Measurements from ENCODE around the gene ADGRG3.

The ADGRG3 gene

DNA sequence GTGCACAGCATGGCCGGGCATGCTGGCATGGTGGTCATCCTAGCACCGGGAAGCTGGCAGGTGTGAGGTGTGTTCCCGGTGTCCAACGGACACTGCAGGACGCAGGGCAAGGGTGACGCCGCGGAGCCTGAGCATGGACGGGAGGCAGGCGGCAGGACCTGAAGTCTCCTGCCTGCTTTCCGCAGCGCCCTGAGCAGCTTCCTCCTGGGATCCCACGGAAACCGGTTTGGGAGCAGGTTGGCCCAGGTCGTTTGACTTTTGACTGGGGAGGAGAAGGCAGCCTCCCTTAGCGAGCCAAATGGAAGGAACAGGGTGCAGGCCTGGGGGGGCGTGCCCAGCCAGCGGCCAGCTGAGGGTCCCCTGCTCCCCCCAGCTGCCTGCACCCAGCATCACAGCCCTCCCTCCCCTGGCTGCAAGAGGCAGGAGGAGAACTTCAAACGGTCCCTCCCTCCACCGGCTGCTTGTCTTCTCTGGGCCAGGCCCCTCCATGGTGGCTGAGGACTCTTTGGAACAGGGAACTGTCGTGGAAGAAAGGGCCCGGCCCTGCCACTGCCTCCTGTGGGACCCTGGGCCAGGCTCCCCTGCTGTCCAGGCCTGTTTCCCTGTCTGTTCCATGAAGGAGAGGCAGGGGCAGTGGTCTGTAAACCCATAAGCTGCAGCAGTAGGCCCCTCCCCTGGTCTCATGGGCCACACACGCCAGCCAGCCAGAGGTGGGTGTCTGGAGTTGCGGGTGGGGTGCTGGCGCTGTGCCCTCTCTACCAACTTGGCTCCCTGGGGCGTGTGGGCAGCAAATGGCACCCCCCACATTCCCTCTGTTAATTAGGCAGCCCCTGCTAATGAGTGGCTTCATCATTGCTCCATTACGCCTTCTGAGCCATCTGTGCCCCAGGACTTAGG lies 47.5 kb upstream of the ADGRG3 start (continued):
- TF ChIP-seq ZBTB11 (tag by site-specific recombination; conservative IDR thresholded peaks at IDR 0.05; ENCODE audit: low read depth): no peak

DNA sequence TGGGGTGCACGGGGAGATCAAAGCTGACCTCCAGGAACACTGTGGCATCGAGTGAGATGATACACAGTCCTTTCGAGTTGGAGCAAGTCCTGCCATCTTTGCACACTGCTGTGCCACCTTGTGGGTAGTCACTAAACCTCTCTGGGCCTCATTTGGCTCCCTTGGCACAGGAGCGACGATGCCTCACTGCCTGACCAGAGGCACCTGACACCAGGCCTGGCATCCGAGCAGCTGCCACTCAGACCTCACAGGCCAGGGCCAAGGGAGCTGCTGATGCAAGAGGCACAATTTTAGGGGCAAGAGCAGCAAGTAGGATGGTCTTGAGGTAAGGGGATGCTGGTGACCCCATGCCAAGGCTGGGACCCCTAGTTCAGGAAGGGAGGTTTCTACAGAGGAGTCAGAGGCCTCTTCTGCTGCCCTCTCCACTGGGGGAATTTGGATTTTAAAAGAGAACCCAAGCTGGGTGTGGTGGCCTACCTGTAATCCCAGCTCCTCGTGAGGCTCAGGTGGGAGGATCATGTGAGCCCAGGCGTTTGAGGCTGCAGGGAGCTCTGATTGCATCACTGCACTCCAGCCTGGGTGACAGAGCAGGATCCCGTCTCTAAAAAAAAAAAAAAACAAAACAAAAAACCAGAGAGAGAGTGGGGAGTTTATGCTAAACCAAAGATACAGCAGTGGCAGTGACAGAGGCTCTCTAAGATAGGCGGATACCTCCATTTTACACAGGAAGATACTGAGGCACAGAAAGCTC lies 46.4 kb upstream of the ADGRG3 start:
- ChIA-PET CTCF (interaction anchor here (0.6 to 1.7 kb wide), 3 partner anchors 27 to 206 kb away, joined by 4 to 7 read pairs (median 4); no protein-coding TSS in a partner anchor), POLR2A (no interaction called here)
- no peaks in the 10 kb centered on the region for H3K4me1 ChIP-seq (ENCODE audit: control insufficient read depth, insufficient read depth, low read length)

More for the DNA sequence above, 46.4 kb upstream of the ADGRG3 start:
- Histone ChIP-seq H3K27ac (ENCODE audit: extremely low read depth, low read depth, low read length) (no peak overlapping the region), H3K4me3 (ENCODE audit: low read depth, low read length) (no peak overlapping the region), H3K9me3 (ENCODE audit: control insufficient read depth, insufficient read depth, low read depth, low read length) (no peaks in the 10 kb centered on the region), H3K36me3 (ENCODE audit: control insufficient read depth in 2 of 2, insufficient read depth in 1 of 2, low read length in 2 of 2) (no peaks in the 10 kb centered on the region)
- no peak for TF ChIP-seq OVOL3 (tag by site-specific recombination; IDR thresholded peaks at IDR 0.05)
- no peak for TF ChIP-seq ZNF214 (tag by site-specific recombination; IDR thresholded peaks at IDR 0.05; ENCODE audit: borderline replicate concordance)
- no peak for TF ChIP-seq ZNF23 (tag by site-specific recombination; IDR thresholded peaks at IDR 0.05; ENCODE audit: borderline replicate concordance)
- no peak for TF ChIP-seq ZNF76 (tag by site-specific recombination; IDR thresholded peaks at IDR 0.05; ENCODE audit: borderline replicate concordance, low read depth)
- no peak for TF ChIP-seq ZNF16 (tag by site-specific recombination; IDR thresholded peaks at IDR 0.05; ENCODE audit: low read depth)
- no peak for TF ChIP-seq ZNF416 (tag by site-specific recombination; IDR thresholded peaks at IDR 0.05)
- no peak for TF ChIP-seq ZNF621 (tag by site-specific recombination; IDR thresholded peaks at IDR 0.05)
- no peak for TF ChIP-seq ZNF324 (tag by site-specific recombination; IDR thresholded peaks at IDR 0.05)
- TF ChIP-seq PATZ1 (tag by site-specific recombination; IDR thresholded peaks at IDR 0.05): 0 out of 2 replicates have a peak, but pooled peaks have one; percentile 31
- no peak for TF ChIP-seq REST (tag by site-specific recombination; IDR thresholded peaks at IDR 0.05)
- TF ChIP-seq ZNF704 (tag by site-specific recombination; IDR thresholded peaks at IDR 0.05): no peak
- no peak for TF ChIP-seq INSM2 (tag by site-specific recombination; IDR thresholded peaks at IDR 0.05)
- no peak for TF ChIP-seq ZFHX2 (tag by site-specific recombination; conservative IDR thresholded peaks at IDR 0.05)
- TF ChIP-seq ZNF768 (tag by site-specific recombination; IDR thresholded peaks at IDR 0.05): peak; percentile 77
- TF ChIP-seq ZNF624 (tag by site-specific recombination; IDR thresholded peaks at IDR 0.05): no peak
